KMS-11 (cell line): Measurements from ENCODE around the gene CDK2AP2.

Source experiments
- H2AFZ ChIP-seq: fragments of 200-600 bp; sonication (generic); 2 replicates; pipeline ENCODE4 v1.6.1; 2016; ENCODE audit warnings: antibody characterized with exemption, mixed run types, low read depth
- H3K27ac ChIP-seq: fragments of 200-600 bp; sonication (generic); 2 replicates; pipeline ENCODE4 v1.6.1; 2016; ENCODE audit warnings: mild to moderate bottlenecking, mixed run types
- H3K27me3 ChIP-seq: fragments of 200-600 bp; sonication (generic); 2 replicates; pipeline ENCODE4 v1.6.1; 2017; ENCODE audit warnings: mild to moderate bottlenecking, low read depth, mixed run types, moderate library complexity; ENCODE audit not compliant: insufficient read depth
- H3K36me3 ChIP-seq: fragments of 200-600 bp; sonication (generic); 2 replicates; pipeline ENCODE4 v1.6.1; 2017; ENCODE audit warnings: mild to moderate bottlenecking, mixed run types; ENCODE audit not compliant: insufficient read depth
- H3K4me1 ChIP-seq: fragments of 200-600 bp; sonication (generic); 2 replicates; pipeline ENCODE4 v1.6.1; 2016; ENCODE audit warnings: mild to moderate bottlenecking, low read depth, mixed run types; ENCODE audit not compliant: poor library complexity, severe bottlenecking
- H3K4me2 ChIP-seq: fragments of 200-600 bp; sonication (generic); 2 replicates; pipeline ENCODE4 v1.7.0; 2016; ENCODE audit warnings: mild to moderate bottlenecking, mixed run types
- H3K4me3 ChIP-seq: fragments of 200-600 bp; sonication (generic); IDR thresholded peaks from 2 replicates; pipeline ENCODE4 v1.6.1; 2017; ENCODE audit warnings: low read depth, low read length, mixed read lengths; ENCODE audit not compliant: insufficient read depth
- H3K79me2 ChIP-seq: fragments of 200-600 bp; sonication (generic); 2 replicates; pipeline ENCODE4 v1.6.1; 2016; ENCODE audit warnings: low read depth, mixed run types; ENCODE audit not compliant: insufficient read depth
- H3K9ac ChIP-seq: fragments of 200-600 bp; sonication (generic); 2 replicates; pipeline ENCODE4 v1.6.1; 2016; ENCODE audit warnings: mild to moderate bottlenecking, mixed run types
- H4K20me1 ChIP-seq: fragments of 200-600 bp; sonication (generic); 2 replicates; pipeline ENCODE4 v1.6.1; 2016; ENCODE audit warnings: mild to moderate bottlenecking, mixed run types; ENCODE audit not compliant: insufficient read depth
- CTCF ChIP-seq: fragments of 200-600 bp; sonication (generic); conservative IDR thresholded peaks from 2 replicates; pipeline ENCODE4 v1.6.1; 2017; ENCODE audit warnings: low read depth, mild to moderate bottlenecking, antibody characterized with exemption, low read length, moderate library complexity, mixed read lengths

CDK2AP2 gene

GRCh38 chr11:67545280-67545679 is 37.3 kb upstream of the CDK2AP2 start:
- TF ChIP-seq CTCF = no peak
- no peak overlapping the region for H2AFZ ChIP-seq
- no peak overlapping the region for H3K9ac ChIP-seq
- H3K4me2 ChIP-seq = no peak overlapping the region
- no peaks in the 10 kb centered on the region for H3K79me2 ChIP-seq
- H3K27me3 ChIP-seq = no peaks in the 10 kb centered on the region
- no peaks in the 10 kb centered on the region for H4K20me1 ChIP-seq
- H3K4me3 ChIP-seq = no peak overlapping the region
- no peak overlapping the region for H3K27ac ChIP-seq
- H3K4me1 ChIP-seq = no peaks in the 10 kb centered on the region
- no peaks in the 10 kb centered on the region for H3K36me3 ChIP-seq

DNA sequence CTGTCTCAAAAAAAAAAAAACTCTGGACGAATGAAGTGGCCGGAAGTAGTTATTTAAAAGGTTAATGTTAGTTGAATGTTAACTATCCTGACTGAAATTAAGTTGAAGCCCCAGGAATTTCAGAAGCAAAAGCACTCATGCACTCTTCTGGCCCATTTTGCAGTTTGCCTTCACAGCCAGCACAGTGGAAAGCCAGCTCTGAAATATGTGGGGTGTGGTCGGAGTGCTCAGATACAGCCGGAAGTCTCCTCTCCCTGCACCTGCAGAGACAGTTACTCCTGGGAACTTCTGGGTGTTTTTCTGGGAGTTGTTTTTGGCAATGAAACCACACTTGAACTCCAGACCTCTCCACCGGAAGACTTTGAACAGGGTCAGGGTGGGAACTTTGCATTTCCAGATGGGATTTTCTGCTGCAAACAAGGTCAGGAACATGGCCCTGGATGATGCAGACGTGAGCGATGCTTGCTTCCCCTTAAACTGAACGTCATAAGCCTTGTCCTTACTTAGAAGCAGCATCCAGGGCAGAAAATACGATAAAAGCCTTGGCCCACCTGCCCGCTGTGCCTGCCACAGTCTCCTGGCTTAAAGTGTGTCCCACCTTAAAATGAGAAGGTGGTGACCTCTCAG is 36.8 kb upstream of the CDK2AP2 start:
- no peak overlapping the region for H2AFZ ChIP-seq
- H3K36me3 ChIP-seq = no peaks in the 10 kb centered on the region
- no peak overlapping the region for H3K4me3 ChIP-seq
- H3K4me1 ChIP-seq = no peaks in the 10 kb centered on the region
- no peak for TF ChIP-seq CTCF
- H3K4me2 ChIP-seq = no peak overlapping the region
- no peak overlapping the region for H3K27ac ChIP-seq
- no peaks in the 10 kb centered on the region for H3K79me2 ChIP-seq
- no peaks in the 10 kb centered on the region for H3K27me3 ChIP-seq
- H4K20me1 ChIP-seq = no peaks in the 10 kb centered on the region
- H3K9ac ChIP-seq = no peak overlapping the region

GRCh38 chr11:67543585-67543984 is 35.6 kb upstream of the CDK2AP2 start:
- no peak overlapping the region for H3K4me2 ChIP-seq
- no peak overlapping the region for H3K27ac ChIP-seq

DNA sequence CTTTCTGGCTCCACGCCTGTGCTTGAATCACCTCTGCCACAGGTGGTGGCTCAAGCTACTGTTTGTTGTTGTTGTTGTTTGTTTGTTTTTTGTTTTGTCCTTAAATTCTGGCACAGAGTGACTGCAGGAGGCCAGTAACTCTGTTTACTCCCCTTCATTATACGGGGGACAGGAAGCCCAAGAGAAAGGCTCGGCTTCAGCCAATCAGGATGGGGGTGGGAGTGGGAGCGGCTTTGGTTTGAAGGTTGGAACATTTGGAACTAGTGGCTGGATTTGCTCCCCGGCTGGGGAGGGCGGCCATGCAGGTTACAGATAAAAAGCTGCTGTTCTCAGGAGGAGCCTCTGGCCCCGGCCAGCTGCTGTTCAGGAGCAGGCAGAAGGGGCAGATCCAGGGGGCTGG is 35.0 kb upstream of the CDK2AP2 start:
- no peaks in the 10 kb centered on the region for H3K27me3 ChIP-seq
- no peaks in the 10 kb centered on the region for H3K4me1 ChIP-seq
- H3K4me2 ChIP-seq = no peak overlapping the region
- no peak overlapping the region for H3K27ac ChIP-seq
- no peaks in the 10 kb centered on the region for H3K79me2 ChIP-seq
- no peak overlapping the region for H3K9ac ChIP-seq
- TF ChIP-seq CTCF = no peak
- no peak overlapping the region for H2AFZ ChIP-seq
- no peak overlapping the region for H3K4me3 ChIP-seq
- no peaks in the 10 kb centered on the region for H3K36me3 ChIP-seq
- H4K20me1 ChIP-seq = no peaks in the 10 kb centered on the region

More at GRCh38 chr11:67543585-67543984, 35.6 kb upstream of the CDK2AP2 start:
- Histone ChIP-seq H3K9ac (no peak overlapping the region), H4K20me1 (no peaks in the 10 kb centered on the region), H3K79me2 (no peaks in the 10 kb centered on the region), H3K36me3 (no peaks in the 10 kb centered on the region), H3K4me1 (no peaks in the 10 kb centered on the region), H3K27me3 (no peaks in the 10 kb centered on the region), H3K4me3 (no peak overlapping the region), H2AFZ (no peak overlapping the region)
- TF ChIP-seq CTCF = no peak
